Measurements from ENCODE around the gene GPHB5.

DNA sequence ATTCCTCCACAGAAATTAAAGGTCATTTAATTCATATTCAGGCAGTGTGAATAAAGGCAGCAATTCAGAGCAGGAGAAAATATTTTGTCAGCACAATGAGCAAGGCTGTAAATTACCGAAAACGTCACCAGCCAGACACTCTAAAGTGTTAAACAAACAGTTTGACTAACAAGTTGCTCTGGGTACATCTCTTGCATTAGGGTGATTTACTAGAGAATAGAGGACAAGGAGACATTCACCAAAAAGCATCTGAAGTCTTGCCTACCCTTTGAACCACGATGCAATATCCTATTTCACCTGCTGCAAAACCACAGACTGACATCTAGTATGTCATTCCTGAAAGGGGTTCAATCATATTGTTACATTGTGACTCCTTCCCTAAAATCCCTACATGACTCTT, 27.1 kb upstream of the GPHB5 start:
- TF ChIP-seq, protein P1, sequence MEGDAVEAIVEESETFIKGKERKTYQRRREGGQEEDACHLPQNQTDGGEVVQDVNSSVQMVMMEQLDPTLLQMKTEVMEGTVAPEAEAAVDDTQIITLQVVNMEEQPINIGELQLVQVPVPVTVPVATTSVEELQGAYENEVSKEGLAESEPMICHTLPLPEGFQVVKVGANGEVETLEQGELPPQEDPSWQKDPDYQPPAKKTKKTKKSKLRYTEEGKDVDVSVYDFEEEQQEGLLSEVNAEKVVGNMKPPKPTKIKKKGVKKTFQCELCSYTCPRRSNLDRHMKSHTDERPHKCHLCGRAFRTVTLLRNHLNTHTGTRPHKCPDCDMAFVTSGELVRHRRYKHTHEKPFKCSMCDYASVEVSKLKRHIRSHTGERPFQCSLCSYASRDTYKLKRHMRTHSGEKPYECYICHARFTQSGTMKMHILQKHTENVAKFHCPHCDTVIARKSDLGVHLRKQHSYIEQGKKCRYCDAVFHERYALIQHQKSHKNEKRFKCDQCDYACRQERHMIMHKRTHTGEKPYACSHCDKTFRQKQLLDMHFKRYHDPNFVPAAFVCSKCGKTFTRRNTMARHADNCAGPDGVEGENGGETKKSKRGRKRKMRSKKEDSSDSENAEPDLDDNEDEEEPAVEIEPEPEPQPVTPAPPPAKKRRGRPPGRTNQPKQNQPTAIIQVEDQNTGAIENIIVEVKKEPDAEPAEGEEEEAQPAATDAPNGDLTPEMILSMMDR (IDR thresholded peaks at IDR 0.05; ENCODE audit: low read depth, low read length, poor library complexity, severe bottlenecking): no peak
- no peak for TF ChIP-seq EZH2phosphoT487 (IDR thresholded peaks at IDR 0.05; ENCODE audit: borderline replicate concordance, low read length)

Measured in DOHH2 (cell line).